Activated B cell treated with CpG ODN at 0.5 μM for 24 hours (primary cell): ENCODE results near the gene GCSH. TPM values are rescaled to one million over a fixed set of nuclear protein-coding genes. Genes with fewer than 3 reads are reported as not detected.

Experiments
- ATAC-seq: fragments of 200-7000 bp; cut with Tn5 transposase; one replicate; pipeline ENCODE4 v1.10.0; 2021; ENCODE audit warnings: low read depth, mild to moderate bottlenecking, moderate library complexity
- CTCF ChIA-PET: fragments of 350-600 bp; sonication (Branson Sonifier 250); formaldehyde crosslinking; loops from one replicate; lab custom pipeline; 2021; ENCODE audit warnings: antibody characterized with exemption; lab: Charles Lee
- POLR2A ChIA-PET: fragments of 350-600 bp; sonication (Branson Sonifier 250); formaldehyde crosslinking; loops from one replicate; lab custom pipeline; 2021; ENCODE audit warnings: antibody characterized with exemption; lab: Charles Lee
- DNase-seq: peaks from one replicate; pipeline ENCODE4 v3.0.0; 2022
- H3K27ac Mint-ChIP-seq: one replicate; pipeline ENCODE4 v1.8.0; 2020; ENCODE audit warnings: mixed read lengths
- H3K27me3 Mint-ChIP-seq: one replicate; pipeline ENCODE4 v1.8.0; 2021; ENCODE audit warnings: mixed read lengths
- H3K36me3 Mint-ChIP-seq: one replicate; pipeline ENCODE4 v1.8.0; 2021; ENCODE audit warnings: low read depth, mixed read lengths
- H3K4me1 Mint-ChIP-seq: one replicate; pipeline ENCODE4 v1.8.0; 2021; ENCODE audit warnings: mixed read lengths
- H3K4me3 Mint-ChIP-seq: one replicate; pipeline ENCODE4 v1.8.0; 2020; ENCODE audit warnings: mild to moderate bottlenecking, mixed read lengths
- H3K9me3 Mint-ChIP-seq: one replicate; pipeline ENCODE4 v1.8.0; 2020; ENCODE audit warnings: mixed read lengths
- CTCF ChIP-seq: fragments of 200-600 bp; IDR thresholded peaks from one replicate; pipeline ENCODE4 v1.8.0; 2022; ENCODE audit warnings: antibody characterized with exemption, mild to moderate bottlenecking
- intact Hi-C: fragments of 100-400 bp; cut with micrococcal nuclease; formaldehyde crosslinking; loops from one replicate; pipeline ENCODE4 v1.15.1; 2024
- total RNA-seq: library from RNA; stranded (reverse); gene quantifications from 2 replicates; pipeline ENCODE4 v1.2.3, GENCODE V29; 2022

The GCSH gene
- total RNA-seq, 1 donor from 2014 or later: 8.8 TPM

- no peak for TF ChIP-seq CTCF
- H3K4me3 Mint-ChIP-seq: peak overlapping the region; percentile 76
- POLR2A ChIA-PET: interaction anchor here (0.7 to 1.0 kb wide), 2 partner anchors 18 to 19 kb away, joined by 3 to 4 read pairs; partner anchors contain the start of gene C16orf46
- no peaks in the 10 kb centered on the region for H3K27me3 Mint-ChIP-seq
- DNase-seq (no peak), ATAC-seq (no peak)
- no peaks in the 10 kb centered on the region for H3K36me3 Mint-ChIP-seq
- H3K9me3 Mint-ChIP-seq: peaks cover 2% of the 10 kb centered on the region
- no peak overlapping the region for H3K27ac Mint-ChIP-seq
- H3K4me1 Mint-ChIP-seq: peaks cover 18% of the 10 kb centered on the region
- intact Hi-C loops: loop anchor here (5.0 kb wide), 1 partner anchor 1077 kb away; the partner anchor contains the start of gene MPHOSPH6
- CTCF ChIA-PET: interaction anchor here (0.6 kb wide), 1 partner anchor 1493 kb away, joined by 3 read pairs; no protein-coding TSS in a partner anchor
These were observed 592 bp downstream of the GCSH start for GRCh38 chr16:81095653-81095952.

- Mint-ChIP-seq H3K36me3 (peaks cover under 1% of the 10 kb centered on the region), H3K4me1 (peaks cover 18% of the 10 kb centered on the region), H3K9me3 (peaks cover 2% of the 10 kb centered on the region), H3K27ac (no peak overlapping the region), H3K27me3 (no peaks in the 10 kb centered on the region), H3K4me3 (peak overlapping the region; percentile 76)
- intact Hi-C loops: loop anchor here (5.0 kb wide), 1 partner anchor 1077 kb away; the partner anchor contains the start of gene MPHOSPH6
- ChIA-PET POLR2A (interaction anchor here (0.7 to 1.0 kb wide), 2 partner anchors 17 to 19 kb away, joined by 3 to 4 read pairs; partner anchors contain the start of gene C16orf46), CTCF (interaction anchor here (0.6 to 0.8 kb wide), 3 partner anchors 23 to 1493 kb away, joined by 3 to 4 read pairs (median 3); partner anchors contain the start of gene ATMIN)
- ATAC-seq (no peak), DNase-seq (no peak)
- TF ChIP-seq CTCF: no peak
These were observed 1.4 kb downstream of the GCSH start for GRCh38 chr16:81094771-81095251.

GRCh38 chr16:81088836-81089235 is 7.4 kb downstream of the GCSH start:
- intact Hi-C loops: no loop called here
- ATAC-seq (no peak), DNase-seq (no peak)
- peaks cover 3% of the 10 kb centered on the region for H3K36me3 Mint-ChIP-seq
- no peak for TF ChIP-seq CTCF
- no peaks in the 10 kb centered on the region for H3K4me1 Mint-ChIP-seq
- POLR2A ChIA-PET: no interaction called here
- H3K9me3 Mint-ChIP-seq: no peaks in the 10 kb centered on the region
- CTCF ChIA-PET: no interaction called here
- H3K27ac Mint-ChIP-seq: no peak overlapping the region
- no peaks in the 10 kb centered on the region for H3K27me3 Mint-ChIP-seq
- H3K4me3 Mint-ChIP-seq: no peak overlapping the region

- Mint-ChIP-seq H3K27me3 (no peaks in the 10 kb centered on the region), H3K4me1 (peaks cover 3% of the 10 kb centered on the region), H3K36me3 (no peaks in the 10 kb centered on the region), H3K9me3 (no peaks in the 10 kb centered on the region), H3K27ac (no peak overlapping the region), H3K4me3 (no peak overlapping the region)
- ChIA-PET CTCF (no interaction called here), POLR2A (no interaction called here)
- intact Hi-C loops: no loop called here
- ATAC-seq (no peak), DNase-seq (no peak)
- TF ChIP-seq CTCF: no peak
These were observed 15.2 kb downstream of the GCSH start for GRCh38 chr16:81081014-81081413.

- Mint-ChIP-seq H3K4me1 (peaks cover 3% of the 10 kb centered on the region), H3K36me3 (no peaks in the 10 kb centered on the region), H3K27ac (no peak overlapping the region), H3K27me3 (no peaks in the 10 kb centered on the region), H3K9me3 (no peaks in the 10 kb centered on the region), H3K4me3 (no peak overlapping the region)
- no peak for ATAC-seq
- DNase-seq: no peak
- intact Hi-C loops: no loop called here
- TF ChIP-seq CTCF: no peak
- POLR2A ChIA-PET: no interaction called here
- CTCF ChIA-PET: no interaction called here
These were observed 16.0 kb downstream of the GCSH start for GRCh38 chr16:81080233-81080632.
